GM12878 (cell line): ENCODE results near the gene SBNO1. TPM values are rescaled to one million over a fixed set of nuclear protein-coding genes. Genes with fewer than 3 reads are reported as not detected.
"Not testable (repeated sequence)": the region's sequence is repeated elsewhere in the genome, so short reads cannot be mapped to it uniquely, and the experiment has no call there.

ENCODE experiments used
- ATAC-seq: fragments of 200-7000 bp; cut with Tn5 transposase; 3 replicates; pipeline ENCODE4 v1.9.1; 2020; ENCODE audit warnings: mild to moderate bottlenecking, moderate library complexity
- BruUV-seq: library from RNA; stranded (reverse); fragments of 400-500 nt; replicated peaks from 2 replicates; lab custom pipeline; 2021; lab: Mats Ljungman, UMichigan
- CTCF ChIA-PET: fragments of 300-600 bp; sonication (Branson Sonifier 250); formaldehyde crosslinking; extraction: SDS; loops from one replicate; lab custom pipeline; 2021; ENCODE audit warnings: inconsistent platforms; lab: Yijun Ruan, JAX
- POLR2A ChIA-PET: fragments of 350-600 bp; formaldehyde crosslinking; extraction: SDS; loops from one replicate; lab custom pipeline; 2021; ENCODE audit warnings: inconsistent platforms; lab: Charles Lee
- RAD21 ChIA-PET: fragments of 300-600 bp; sonication (Branson Sonifier 250); formaldehyde crosslinking; loops from one replicate; lab custom pipeline; 2023; ENCODE audit warnings: antibody characterized with exemption; ENCODE audit not compliant: unreplicated experiment; lab: Charles Lee
- SMC1A ChIA-PET: fragments of 300-600 bp; sonication (Branson Sonifier 250); formaldehyde crosslinking; loops from one replicate; lab custom pipeline; 2023; ENCODE audit not compliant: unreplicated experiment, uncharacterized antibody; lab: Charles Lee
- DNase-seq: peaks from one replicate; pipeline ENCODE4 v3.0.0-alpha.2; 2011; ENCODE audit warnings: low read depth, low spot score
- FAIRE-seq: peaks from 3 replicates; lab custom pipeline; 2011; peaks lifted over from hg19 to GRCh38; lab: Jason Lieb, UNC
- H2AFZ ChIP-seq: 2 replicates; pipeline ENCODE4 v1.6.0; 2011; ENCODE audit warnings: low read depth, low read length, control low read depth; ENCODE audit not compliant: control insufficient read depth
- H3K27ac ChIP-seq: 2 replicates; pipeline ENCODE4 v1.5.1; 2011; ENCODE audit warnings: control low read depth; ENCODE audit not compliant: control insufficient read depth, insufficient read depth
- H3K27me3 ChIP-seq, 2 experiments: replicated peaks in 1 of 2; 2 replicates each; pipeline versions ENCODE4 v1.6.0 to v1.6.1; 2011; ENCODE audit warnings: low read length in 1 of 2; ENCODE audit not compliant: control insufficient read depth in 2 of 2, insufficient read depth in 2 of 2
- H3K36me3 ChIP-seq, 2 experiments: 2 replicates each; pipeline ENCODE4 v1.5.1; 2011; ENCODE audit warnings: low read length in 1 of 2; ENCODE audit not compliant: control insufficient read depth in 2 of 2, insufficient read depth in 2 of 2
- H3K4me1 ChIP-seq: 2 replicates; pipeline ENCODE4 v1.6.1; 2011; ENCODE audit warnings: mild to moderate bottlenecking, low read length, moderate library complexity, mixed read lengths; ENCODE audit not compliant: control insufficient read depth, insufficient read depth
- H3K4me2 ChIP-seq: 2 replicates; pipeline ENCODE4 v1.6.0; 2011; ENCODE audit warnings: control low read depth; ENCODE audit not compliant: control insufficient read depth, insufficient read depth
- H3K4me3 ChIP-seq: fragments of 200-600 bp; sonication (generic); 2 replicates; pipeline ENCODE4 v1.5.1; 2016
- H3K79me2 ChIP-seq: 2 replicates; pipeline ENCODE4 v1.6.0; 2011; ENCODE audit warnings: low read length; ENCODE audit not compliant: control insufficient read depth, insufficient read depth
- H3K9ac ChIP-seq: 2 replicates; pipeline ENCODE4 v1.8.0; 2011; ENCODE audit warnings: low read length, control low read depth, mixed read lengths; ENCODE audit not compliant: control insufficient read depth, insufficient read depth
- H3K9me3 ChIP-seq: replicated peaks from 3 replicates; pipeline ENCODE4 v1.5.1; 2011; ENCODE audit warnings: mild to moderate bottlenecking, low read length; ENCODE audit not compliant: control insufficient read depth, insufficient read depth
- H4K20me1 ChIP-seq: 2 replicates; pipeline ENCODE4 v1.6.0; 2011; ENCODE audit not compliant: control insufficient read depth, insufficient read depth
- BACH1 ChIP-seq: fragments of 450-650 bp; IDR thresholded peaks from 2 replicates; pipeline ENCODE4 v1.6.1; 2017; ENCODE audit warnings: mild to moderate bottlenecking, borderline replicate concordance
- EP300 ChIP-seq, 2 experiments: fragments of 150-350 bp in 1 of 2; IDR thresholded peaks; 2 replicates each; pipeline ENCODE4 v1.6.1; 2011 to 2012; ENCODE audit warnings: low read depth in 2 of 2, low read length in 2 of 2, borderline replicate concordance in 1 of 2, improper control_type of control experiment in 1 of 2, inconsistent platforms in 1 of 2; ENCODE audit not compliant: control insufficient read depth in 1 of 2
- FOS ChIP-seq: IDR thresholded peaks from 3 replicates; pipeline ENCODE4 v1.6.1; 2011; ENCODE audit warnings: borderline replicate concordance; ENCODE audit not compliant: insufficient read length; ENCODE audit errors: extremely low read depth
- IKZF1 ChIP-seq: fragments of 450-650 bp; conservative IDR thresholded peaks from 2 replicates; pipeline ENCODE4 v1.6.1; 2017; ENCODE audit warnings: antibody characterized with exemption, mild to moderate bottlenecking
- LARP7 ChIP-seq: fragments of 450-650 bp; IDR thresholded peaks from 2 replicates; pipeline ENCODE4 v1.6.1; 2017; ENCODE audit warnings: mild to moderate bottlenecking
- PML ChIP-seq: IDR thresholded peaks from 2 replicates; pipeline ENCODE4 v1.6.1; 2012; ENCODE audit warnings: low read length, inconsistent platforms
- ZNF207 ChIP-seq: fragments of 450-650 bp; IDR thresholded peaks from 2 replicates; pipeline ENCODE4 v1.6.1; 2014; ENCODE audit warnings: antibody characterized with exemption, mild to moderate bottlenecking, borderline replicate concordance
- WGBS: methylation state at CpG from one replicate; pipeline ENCODE4 v1.1.6; 2016; ENCODE audit warnings: low lambda C conversion rate; ENCODE audit not compliant: insufficient replicate concordance, insufficient coverage; ENCODE audit errors: missing lambda C conversion rate; 5-methylcytosine and 5-hydroxymethylcytosine counted together
- in situ Hi-C: fragments of 300-500 bp; cut with MboI; formaldehyde crosslinking; loops from 9 replicates; pipeline ENCODE4 v1.14.3; 2018; ENCODE audit warnings: mixed read lengths
- intact Hi-C: fragments of 100-400 bp; cut with micrococcal nuclease; formaldehyde crosslinking; loops from one replicate; pipeline ENCODE4 v1.14.2; 2022; ENCODE audit not compliant: unreplicated experiment
- polyA plus RNA-seq, 11 experiments: library from polyadenylated mRNA; depleted of rRNA in 4 of 11; unstranded in 6 of 11; stranded (reverse) in 5 of 11; fragments of >200 nt; fragmentation: Nextera tagmentation in 4 of 11; fragmentation: Illumina TruSeq in 1 of 11; extraction: Ambion mirVana in 4 of 11; extraction: Trizol in 1 of 11; gene quantifications; 1 replicate in 1 of 11; 2 replicates in 10 of 11; pipeline versions ENCODE4 v1.2.1 to v1.2.3, GENCODE V29; 2011 to 2016; ENCODE audit warnings: inconsistent platforms in 2 of 11, missing spikeins in 2 of 11, low read depth in 1 of 11
- total RNA-seq, 4 experiments: library from RNA; depleted of rRNA in 3 of 4; stranded (reverse); fragments of >200 nt in 3 of 4; fragmentation: Illumina TruSeq in 1 of 4; extraction: Trizol in 1 of 4; gene quantifications; 2 replicates each; pipeline versions ENCODE4 v1.2.1 to v1.2.3, GENCODE V29; 2013 to 2021
- TF ChIP-seq, protein P1 (sequence below): fragments of 450-650 bp; IDR thresholded peaks from 2 replicates; pipeline ENCODE4 v1.6.1; 2018; ENCODE audit warnings: mild to moderate bottlenecking, low read depth, moderate library complexity; ENCODE audit not compliant: partially characterized antibody

The SBNO1 gene
- total and polyA plus RNA-seq, 10 of the 15 experiments (the other 5 are each of a cell fraction or from before 2014, with no cell fraction given): 7.5 to 39.7 (median 20.9) TPM

GRCh38 chr12:123368431-123368830, 3.8 kb upstream of the SBNO1 start:
- FAIRE-seq, in situ Hi-C loops, ATAC-seq, H3K4me1 ChIP-seq, H3K4me2 ChIP-seq, H3K4me3 ChIP-seq, H3K27ac ChIP-seq, H3K9ac ChIP-seq, H2AFZ ChIP-seq, BruUV-seq, H3K36me3 ChIP-seq, H3K9me3 ChIP-seq, DNase-seq, H3K27me3 ChIP-seq, H4K20me1 ChIP-seq: not testable (repeated sequence)
- H3K79me2 ChIP-seq: peaks cover 12% of the 10 kb centered on the region
- WGBS: 98% methylated on average over 7 of the region's 7 CpGs
- intact Hi-C loops: loop anchor here (5.0 kb wide), 1 partner anchor 1706 kb away; no protein-coding TSS in a partner anchor
- ChIA-PET RAD21 (interaction anchor here (1.1 kb wide), 1 partner anchor 15 kb away, joined by 4 read pairs; the partner anchor contains the start of gene KMT5A), POLR2A (interaction anchor here (1.0 kb wide), 1 partner anchor 19 kb away, joined by 3 read pairs; no protein-coding TSS in a partner anchor), SMC1A (interaction anchor here (1.3 to 1.5 kb wide), 2 partner anchors 10 to 15 kb away, joined by 4 to 5 read pairs; partner anchors contain the start of gene KMT5A), CTCF (interaction anchor here (0.7 kb wide), 2 partner anchors 78 to 206 kb away, joined by 3 read pairs; no protein-coding TSS in a partner anchor)

GRCh38 chr12:123367511-123367910, 2.9 kb upstream of the SBNO1 start:
- in situ Hi-C loops (no loop called here), intact Hi-C loops (loop anchor here (5.0 kb wide), 1 partner anchor 1705 kb away; no protein-coding TSS in a partner anchor)
- H3K27ac ChIP-seq: no peak overlapping the region
- SMC1A ChIA-PET: interaction anchor here (0.6 to 1.3 kb wide), 3 partner anchors 16 to 114 kb away, joined by 4 to 5 read pairs (median 5); partner anchors contain the start of gene KMT5A
- ATAC-seq: no peak
- no peak for TF ChIP-seq EP300 (IDR thresholded peaks at IDR 0.05; ENCODE audit: borderline replicate concordance in 1 of 2, control insufficient read depth in 1 of 2, low read depth in 2 of 2, low read length in 2 of 2)
- TF ChIP-seq LARP7: no peak
- TF ChIP-seq ZNF207: no peak
- TF ChIP-seq FOS: no peak
- no peak for TF ChIP-seq BACH1
- no peak for TF ChIP-seq PML
- TF ChIP-seq, protein P1, sequence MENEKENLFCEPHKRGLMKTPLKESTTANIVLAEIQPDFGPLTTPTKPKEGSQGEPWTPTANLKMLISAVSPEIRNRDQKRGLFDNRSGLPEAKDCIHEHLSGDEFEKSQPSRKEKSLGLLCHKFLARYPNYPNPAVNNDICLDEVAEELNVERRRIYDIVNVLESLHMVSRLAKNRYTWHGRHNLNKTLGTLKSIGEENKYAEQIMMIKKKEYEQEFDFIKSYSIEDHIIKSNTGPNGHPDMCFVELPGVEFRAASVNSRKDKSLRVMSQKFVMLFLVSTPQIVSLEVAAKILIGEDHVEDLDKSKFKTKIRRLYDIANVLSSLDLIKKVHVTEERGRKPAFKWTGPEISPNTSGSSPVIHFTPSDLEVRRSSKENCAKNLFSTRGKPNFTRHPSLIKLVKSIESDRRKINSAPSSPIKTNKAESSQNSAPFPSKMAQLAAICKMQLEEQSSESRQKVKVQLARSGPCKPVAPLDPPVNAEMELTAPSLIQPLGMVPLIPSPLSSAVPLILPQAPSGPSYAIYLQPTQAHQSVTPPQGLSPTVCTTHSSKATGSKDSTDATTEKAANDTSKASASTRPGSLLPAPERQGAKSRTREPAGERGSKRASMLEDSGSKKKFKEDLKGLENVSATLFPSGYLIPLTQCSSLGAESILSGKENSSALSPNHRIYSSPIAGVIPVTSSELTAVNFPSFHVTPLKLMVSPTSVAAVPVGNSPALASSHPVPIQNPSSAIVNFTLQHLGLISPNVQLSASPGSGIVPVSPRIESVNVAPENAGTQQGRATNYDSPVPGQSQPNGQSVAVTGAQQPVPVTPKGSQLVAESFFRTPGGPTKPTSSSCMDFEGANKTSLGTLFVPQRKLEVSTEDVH: no peak
- TF ChIP-seq IKZF1: no peak
- POLR2A ChIA-PET: interaction anchor here (0.7 to 1.2 kb wide), 4 partner anchors 17 to 85 kb away, joined by 3 to 4 read pairs (median 3); partner anchors contain the start of gene KMT5A
- DNase-seq: no peak
- H3K9me3 ChIP-seq: no peaks in the 10 kb centered on the region
- no peak overlapping the region for H3K4me3 ChIP-seq
- H2AFZ ChIP-seq: no peak overlapping the region
- WGBS: 98% methylated on average over 4 of the region's 4 CpGs
- H3K9ac ChIP-seq: no peak overlapping the region
- no peaks in the 10 kb centered on the region for H3K36me3 ChIP-seq
- H3K4me1 ChIP-seq: peaks cover 10% of the 10 kb centered on the region
- FAIRE-seq: no peak
- RAD21 ChIA-PET: interaction anchor here (1.0 kb wide), 1 partner anchor 134 kb away, joined by 3 read pairs; no protein-coding TSS in a partner anchor
- CTCF ChIA-PET: interaction anchor here (0.6 to 0.7 kb wide), 2 partner anchors 79 to 101 kb away, joined by 3 read pairs; no protein-coding TSS in a partner anchor
- no TSS peak for BruUV-seq
- no peaks in the 10 kb centered on the region for H4K20me1 ChIP-seq
- H3K27me3 ChIP-seq: no peaks in the 10 kb centered on the region
- H3K79me2 ChIP-seq: peaks cover 21% of the 10 kb centered on the region
- H3K4me2 ChIP-seq: no peak overlapping the region
